ENCODE data around the gene UTS2R.
"Not testable (repeated sequence)": the region's sequence is repeated elsewhere in the genome, so short reads cannot be mapped to it uniquely, and the experiment has no call there.

The UTS2R gene

DNA sequence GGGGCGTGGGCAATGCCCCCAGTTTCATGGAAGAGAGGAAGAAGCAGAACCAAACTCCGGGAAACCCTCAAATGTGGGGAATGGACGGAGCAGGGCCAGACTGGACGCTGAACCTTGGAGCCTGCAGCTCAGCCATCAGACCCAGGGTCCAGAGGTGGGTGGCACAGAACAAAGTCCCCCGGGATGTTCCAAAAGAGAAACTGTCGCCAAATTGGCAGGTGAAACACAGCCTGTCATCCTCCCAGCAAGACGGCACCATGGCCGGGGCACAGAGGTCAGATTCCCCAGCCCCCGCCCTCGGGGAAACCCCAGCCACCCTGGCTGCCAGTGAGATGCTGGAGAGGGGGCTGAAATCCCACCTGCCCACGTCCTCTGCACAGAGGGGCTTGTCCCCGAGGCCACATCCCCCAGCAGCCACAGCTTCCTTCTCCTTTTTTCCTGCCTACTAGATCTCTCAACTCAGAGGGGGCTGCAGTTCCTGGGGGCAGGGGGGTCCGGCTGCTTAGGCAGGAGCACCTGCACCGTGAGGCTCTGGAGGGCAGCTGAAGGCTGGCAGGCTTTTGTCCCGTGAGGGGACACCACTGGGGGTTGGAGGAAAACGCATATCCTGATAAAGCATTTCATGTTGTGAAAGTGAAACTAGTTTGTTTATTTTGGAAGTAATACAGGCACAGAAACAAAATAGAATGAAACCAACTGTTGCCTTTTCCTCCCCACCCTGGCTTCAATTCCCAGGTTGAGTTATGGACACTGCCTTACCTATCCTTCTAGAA, 36.8 kb upstream of the UTS2R start:
- no peak for DNase-seq

DNA sequence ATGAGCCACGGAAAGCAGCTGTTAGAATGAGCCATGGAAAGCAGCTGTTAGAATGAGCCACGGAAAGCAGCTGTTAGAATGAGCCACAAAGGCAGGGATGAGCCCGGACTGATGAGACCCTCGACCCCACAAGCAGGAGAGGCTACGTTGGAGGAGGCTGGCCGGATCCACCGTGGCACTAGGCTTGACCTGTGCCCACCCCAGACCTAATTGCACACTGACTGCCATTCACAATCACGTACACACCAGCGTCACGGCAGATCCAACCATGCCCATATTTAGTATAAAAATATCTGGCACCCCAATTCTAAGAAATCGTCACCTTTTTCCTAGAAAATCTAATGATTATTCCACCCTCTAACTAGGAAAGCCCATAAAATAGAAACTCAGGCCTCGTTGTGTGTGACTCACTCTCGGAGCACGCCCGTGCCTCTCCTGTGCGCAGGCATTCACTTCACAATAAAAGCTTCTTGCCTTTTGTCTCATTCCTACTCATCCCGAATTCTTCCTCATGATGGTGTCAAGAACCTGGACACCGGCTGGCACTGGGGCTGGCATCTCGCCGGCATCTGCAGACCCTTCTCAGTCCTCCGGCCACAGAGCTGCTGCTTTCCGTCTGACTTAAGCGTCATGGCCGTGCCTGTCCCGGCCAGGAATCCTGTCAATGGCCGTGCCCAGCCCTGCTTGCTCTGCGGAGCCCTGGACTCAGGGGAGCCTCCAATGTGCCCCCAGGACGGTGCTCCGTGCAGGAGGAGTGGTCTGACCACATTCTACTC, 32.5 kb upstream of the UTS2R start:
- no peak for DNase-seq

DNA sequence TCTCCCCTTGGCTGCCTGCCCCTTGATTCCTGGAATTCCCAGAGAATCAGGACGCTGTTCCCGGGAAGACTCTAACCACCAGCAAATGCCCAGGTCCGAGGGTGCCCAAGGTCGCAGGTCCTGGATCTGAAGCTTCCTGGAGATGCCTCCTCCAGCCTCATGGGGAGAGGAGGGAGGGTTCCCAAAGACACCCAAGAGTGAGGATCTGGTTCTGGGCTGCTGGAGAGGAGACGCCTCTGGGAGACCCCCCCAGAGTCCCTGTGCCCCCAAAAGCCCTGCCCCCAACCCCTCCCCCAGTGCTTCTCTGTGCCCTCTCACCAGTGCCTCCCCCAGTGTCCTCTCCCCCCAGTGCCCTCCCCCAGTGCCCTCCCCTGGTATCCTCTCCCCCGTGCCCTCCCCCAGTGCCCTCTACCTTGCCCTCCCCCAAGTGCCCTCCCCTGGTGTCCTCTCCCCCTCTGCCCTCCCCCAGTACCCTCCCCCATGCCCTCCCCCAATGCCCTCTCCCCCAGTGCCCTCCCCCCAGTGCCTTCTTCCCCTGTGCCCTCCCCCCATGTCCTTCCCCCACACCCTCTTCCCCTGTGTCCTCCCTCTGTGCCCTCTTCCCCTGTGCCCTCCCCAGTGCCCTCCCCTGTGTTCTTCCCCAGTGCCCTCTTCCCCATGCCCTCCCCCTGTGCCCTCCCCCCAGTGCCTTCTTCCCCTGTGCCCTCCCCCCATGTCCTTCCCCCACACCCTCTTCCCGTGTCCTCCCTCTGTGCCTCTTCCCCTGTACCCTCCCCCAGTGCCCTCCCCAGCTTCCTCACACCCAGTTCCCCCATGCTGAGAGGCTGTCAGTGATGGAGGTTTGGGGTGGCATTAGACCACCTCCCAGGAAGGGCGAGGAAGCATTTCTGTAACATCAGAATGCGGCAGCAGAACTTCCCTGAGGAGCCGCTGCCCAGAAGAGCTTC, 31.7 kb upstream of the UTS2R start:
- no peak for DNase-seq

DNA sequence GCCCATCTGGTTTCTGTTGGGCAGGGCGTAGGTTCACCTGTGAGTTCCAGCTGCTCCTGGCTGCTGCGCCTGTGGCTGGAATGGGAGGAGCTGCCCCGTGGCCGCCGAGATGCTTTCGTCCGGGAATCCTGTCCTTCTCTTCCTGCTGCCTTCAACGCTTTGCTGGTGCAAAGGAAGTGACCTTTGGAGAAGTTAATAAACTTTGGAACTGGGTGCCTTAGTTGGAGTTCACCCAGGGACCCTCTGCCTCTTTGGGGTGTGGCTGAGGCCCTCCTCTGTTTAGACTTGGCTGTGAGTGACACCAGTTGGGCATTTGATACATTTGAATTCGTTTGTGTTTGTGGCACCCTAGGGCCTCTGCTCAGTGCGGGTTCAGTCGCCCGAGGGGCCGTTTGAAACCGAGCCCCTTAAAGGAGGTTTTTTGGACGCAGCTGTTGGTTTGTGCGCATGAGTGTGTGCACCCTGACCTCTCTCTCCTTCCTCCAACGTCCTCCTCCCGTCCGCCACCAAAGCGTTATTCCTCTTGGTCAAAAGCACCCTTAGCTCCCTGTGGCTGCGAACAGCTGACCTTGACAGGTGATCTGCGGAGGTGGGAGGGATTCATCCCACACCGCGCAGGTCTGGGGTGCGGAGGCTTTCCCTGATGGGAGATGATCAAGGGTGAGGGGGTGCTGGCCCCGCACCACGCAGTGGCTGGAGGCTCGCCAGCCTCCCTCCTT, 29.0 kb upstream of the UTS2R start:
- no peak for DNase-seq

DNA sequence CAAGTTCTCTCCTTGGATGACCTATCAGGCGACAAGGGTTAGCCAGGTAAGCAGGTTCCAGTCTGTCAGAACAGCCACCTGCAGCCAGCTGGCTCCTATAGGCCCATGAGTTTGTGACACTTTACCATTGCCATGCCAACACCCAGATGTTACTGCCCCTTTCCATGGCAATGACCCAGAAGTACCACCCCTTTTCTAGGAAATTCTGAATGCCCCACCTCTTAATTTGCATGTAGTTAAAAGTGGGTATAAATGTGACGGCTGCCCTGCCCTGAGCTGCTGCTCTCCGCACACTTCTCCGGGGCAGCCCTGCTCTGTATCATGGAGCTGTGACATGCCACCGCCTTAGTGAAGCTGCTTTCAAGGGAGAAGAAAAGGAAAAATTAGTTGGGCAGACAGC, 28.0 kb upstream of the UTS2R start:
- no peak for DNase-seq

DNA sequence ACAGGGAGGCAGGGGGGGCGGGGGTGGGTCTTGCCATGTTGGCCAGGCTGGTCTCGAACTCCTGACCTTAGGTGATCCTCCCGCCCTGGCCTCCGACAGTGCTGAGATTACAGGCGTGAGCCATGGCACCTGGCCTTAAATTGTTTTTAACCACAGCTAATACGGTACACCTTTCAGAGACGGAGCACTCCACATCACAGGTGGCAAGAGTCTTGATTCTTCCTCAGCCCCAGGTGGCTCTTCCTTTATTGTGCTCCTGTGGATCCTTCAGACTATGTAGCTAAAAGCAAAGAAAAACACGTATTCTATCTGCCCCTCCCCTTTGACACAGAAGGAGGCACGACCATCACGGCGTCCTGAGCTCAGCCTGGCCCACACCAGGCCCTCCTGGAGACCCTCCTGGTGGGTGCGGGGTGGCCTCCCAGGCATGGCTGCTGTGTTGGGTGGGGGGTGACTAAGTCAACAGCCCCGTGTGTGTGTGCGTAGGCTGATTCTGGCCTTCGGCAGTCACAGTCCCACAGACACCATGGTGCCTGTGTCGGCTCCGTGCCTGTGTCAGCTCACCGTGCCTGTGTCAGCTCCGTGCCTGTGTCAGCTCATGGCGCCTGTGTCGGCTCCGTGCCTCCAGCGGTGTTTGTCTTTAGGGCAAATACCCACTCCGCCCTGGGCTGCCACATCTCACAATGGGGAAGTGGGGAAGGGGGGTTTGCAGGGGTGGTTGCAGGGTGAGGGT, 27.2 kb upstream of the UTS2R start:
- no peak for DNase-seq

DNA sequence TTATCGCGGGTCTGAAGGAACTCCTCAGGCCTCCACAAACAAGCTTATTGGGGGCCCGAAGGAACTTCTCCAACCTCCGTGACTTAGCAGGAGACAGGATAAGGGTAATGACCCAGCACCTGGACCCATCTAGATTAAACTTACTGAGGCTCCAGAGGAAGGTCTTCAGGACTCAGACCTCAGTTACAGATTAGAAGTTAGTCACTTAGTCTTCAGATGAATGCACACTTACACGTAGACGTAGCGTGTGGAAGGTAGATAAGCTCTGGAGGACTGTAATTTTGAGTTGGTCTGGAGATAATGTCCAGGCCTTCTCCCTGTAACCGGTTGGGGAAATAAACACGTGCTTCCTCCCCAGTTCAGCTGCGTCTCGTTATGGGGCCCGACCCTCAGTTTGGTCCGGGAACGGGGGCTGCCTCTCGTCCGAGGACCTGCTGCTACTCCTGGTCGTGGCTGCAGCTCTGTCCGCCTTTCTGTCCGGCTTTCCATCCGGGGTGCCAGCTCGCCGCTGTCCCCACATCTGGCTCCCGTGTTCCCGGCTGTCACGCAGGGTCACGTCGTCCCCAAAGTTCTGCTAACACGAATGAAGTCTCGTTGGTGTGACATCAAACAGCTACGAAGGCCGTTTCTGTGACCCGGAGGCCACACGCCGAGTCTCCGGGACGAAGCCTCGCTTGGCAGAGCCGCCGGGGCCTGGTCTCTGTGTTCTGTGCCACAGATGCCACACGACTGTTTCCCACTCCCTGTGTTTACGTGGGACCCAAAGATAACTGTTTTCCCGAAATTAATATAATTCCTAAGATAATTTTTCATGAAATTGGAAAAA, 26.2 kb upstream of the UTS2R start:
- no peak for DNase-seq

DNA sequence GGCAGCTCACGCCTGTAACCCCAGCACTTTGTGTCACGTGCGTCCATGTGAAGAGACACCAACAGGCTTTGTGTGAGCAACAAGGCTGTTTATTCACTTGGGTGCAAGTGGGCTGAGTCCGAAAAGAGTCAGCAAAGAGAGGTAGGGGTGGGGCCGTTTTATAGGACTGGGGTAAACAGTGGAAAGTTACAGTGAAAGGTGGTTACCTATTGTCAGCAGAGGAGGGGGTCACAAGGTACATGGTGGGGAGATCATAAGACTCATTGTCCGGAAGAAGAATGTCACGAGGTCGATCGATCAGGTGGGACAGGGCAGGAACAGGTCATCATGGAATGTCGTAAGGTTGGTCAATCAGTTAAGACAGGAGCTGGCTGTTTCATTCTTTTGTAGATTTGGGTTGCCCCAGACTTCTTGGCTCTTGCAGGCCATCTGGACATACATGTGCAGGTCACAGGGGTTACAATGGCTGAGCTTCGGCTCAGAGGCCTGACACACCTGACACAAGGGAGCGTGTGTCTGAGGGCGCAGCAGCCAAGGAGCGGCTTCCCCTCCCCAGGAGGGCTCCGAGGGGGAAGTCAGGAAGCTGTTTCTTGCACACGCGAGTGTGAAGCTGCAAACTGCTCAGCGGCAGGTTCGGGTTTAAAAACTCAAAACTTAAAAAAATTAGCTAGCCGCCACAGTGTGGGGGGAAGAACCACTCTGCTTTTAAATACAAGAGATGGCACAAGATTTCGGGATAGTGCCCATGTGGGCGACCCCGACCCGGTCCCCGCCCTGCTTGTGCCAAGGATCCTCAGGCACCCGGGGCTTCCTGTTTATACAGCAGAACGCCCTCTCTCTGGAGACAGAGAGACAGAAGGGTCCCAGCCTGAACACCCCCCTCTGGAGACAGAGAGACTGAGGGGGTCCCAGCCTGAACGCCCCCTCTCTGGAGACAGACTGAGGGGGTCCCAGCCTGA, 24.9 kb upstream of the UTS2R start:
- no peak for DNase-seq

DNA sequence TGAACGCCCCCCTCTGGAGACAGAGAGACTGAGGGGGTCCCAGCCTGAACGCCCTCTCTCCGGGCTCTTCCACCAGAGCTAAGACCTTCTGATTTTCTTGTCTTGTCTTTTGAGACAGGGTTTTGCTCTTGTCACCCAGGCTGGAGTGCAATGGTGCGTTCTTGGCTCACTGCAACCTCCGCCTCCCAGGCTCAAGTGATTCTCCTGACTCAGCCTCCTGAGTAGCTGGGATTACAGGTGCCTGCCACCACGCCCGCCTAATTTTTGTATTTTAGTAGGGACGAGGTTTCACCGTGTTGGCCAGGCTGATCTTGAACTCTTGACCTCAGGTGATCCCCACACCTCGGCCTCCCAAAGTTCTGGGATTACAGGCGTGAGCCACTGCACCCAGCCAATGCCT, 23.6 kb upstream of the UTS2R start:
- DNase-seq, result not testable (repeated sequence)

DNA sequence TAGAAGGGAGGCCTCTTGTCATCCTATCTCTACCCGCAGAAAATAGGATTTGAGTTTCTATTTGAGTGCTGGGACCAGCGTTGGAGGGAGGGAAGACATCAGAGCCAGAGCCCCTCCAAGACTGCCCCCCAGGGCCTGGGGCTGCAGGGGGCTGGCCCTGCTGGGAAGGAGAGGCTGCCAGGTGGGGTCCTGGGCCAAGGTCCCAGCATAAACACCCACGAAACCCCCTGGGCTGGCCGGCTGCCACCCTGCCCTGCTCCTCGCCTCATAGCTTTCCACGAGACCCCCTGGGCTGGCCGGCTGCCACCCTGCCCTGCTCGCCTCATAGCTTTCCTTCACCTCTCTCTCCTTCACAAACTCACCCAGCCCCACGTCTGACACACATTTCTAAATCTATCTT, 23.1 kb upstream of the UTS2R start:
- DNase-seq, result no peak

DNA sequence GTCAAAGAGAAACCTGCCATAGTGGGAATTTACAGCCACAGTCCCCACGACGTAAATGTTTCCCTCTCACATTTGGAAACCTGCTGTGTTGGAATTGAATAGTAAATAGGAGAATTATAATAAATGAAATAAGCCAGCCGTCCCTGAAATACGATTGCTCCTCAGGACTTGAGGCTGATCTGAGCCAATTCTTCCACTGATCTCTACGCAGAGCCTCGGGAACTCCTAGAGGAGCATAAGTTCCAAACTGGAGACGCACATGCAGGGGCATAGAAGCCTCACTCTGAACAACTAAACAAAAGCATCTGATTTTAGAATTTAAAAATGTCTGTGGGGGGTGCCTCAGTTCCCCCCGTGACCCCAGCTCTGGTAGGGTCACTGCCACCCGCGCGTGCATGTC, 22.7 kb upstream of the UTS2R start:
- no peak for DNase-seq

DNA sequence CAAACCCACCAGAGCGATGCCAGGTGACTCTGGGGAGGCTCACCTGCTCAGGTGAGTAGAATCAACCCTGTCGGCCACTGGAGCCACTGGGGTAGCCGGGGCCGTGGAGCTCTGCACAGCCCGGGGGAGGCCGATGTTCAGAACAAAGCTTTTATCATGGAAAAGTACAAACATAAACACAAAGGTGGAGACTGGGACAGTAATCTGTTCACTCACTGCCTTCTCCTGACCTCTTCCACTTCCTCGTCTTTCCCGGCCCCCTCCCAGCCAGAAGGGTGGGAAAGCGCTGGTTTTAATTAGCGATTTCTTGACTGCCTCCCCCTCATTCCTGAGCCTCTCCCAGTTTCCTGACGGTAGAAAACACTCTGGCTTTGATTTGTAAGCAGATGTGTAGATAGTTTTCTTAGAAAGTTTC, 22.3 kb upstream of the UTS2R start:
- no peak for DNase-seq

DNA sequence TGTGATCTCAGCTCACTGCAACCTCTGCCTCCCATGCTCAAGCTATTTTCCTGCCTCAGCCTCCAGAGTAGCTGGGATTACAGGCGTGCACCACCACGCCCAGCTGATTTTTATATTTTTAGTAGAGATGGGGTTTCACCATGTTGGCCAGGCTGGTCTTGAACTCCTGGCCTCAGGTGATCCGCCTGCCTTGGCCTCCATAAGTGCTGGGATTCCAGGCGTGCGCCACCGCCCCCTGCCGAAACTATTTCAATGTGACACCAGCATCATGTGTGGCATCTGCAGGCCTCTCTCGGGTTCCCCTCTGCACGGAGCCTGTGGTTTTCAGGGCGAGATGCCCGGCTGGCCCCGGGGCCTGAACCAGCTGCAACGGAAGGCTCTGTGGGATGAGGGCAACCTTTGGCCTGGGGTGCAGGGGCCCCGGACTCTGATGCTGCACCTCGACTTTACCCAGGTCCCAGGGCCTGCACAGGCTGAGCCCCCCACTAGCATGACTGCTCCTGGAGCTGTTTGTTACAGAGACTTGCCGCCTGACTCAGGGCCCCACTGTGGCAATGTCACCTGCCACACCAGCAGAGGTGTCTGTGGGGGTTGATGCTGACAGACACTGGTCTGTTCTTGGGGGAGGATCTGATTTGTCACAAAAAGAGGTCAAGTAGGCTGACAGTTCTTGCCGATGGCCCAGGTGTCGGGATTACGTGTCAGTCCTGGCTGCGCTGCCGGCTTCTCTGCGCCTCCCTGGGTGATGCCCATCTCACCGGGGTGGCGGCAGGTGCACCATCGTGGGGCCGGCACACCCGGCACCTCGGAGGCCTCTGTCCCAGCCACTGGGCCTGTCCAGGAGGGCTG, 21.2 kb upstream of the UTS2R start:
- no peak for DNase-seq

DNA sequence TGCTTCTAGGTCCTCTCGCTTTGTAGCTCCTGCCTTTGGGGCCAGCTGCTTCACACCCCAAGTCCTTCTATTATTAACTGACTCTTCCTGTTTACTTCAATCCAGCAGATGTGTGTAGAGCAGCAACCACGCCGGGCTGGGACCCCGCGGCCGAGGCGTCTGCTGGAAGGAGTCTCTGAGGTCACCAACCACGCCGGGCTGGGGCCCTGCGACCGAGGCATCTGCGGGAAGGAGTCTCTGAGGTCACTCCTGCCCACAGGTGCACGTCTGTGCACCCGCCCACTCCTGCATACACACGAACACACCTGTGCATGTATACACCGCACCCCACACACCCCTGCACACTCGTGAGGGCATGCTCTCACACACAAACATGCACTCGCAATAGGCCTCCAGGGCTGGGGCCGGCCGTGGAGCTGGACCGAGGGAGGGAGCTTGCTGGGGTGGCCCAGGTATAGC, 20.3 kb upstream of the UTS2R start:
- DNase-seq, result no peak

DNA sequence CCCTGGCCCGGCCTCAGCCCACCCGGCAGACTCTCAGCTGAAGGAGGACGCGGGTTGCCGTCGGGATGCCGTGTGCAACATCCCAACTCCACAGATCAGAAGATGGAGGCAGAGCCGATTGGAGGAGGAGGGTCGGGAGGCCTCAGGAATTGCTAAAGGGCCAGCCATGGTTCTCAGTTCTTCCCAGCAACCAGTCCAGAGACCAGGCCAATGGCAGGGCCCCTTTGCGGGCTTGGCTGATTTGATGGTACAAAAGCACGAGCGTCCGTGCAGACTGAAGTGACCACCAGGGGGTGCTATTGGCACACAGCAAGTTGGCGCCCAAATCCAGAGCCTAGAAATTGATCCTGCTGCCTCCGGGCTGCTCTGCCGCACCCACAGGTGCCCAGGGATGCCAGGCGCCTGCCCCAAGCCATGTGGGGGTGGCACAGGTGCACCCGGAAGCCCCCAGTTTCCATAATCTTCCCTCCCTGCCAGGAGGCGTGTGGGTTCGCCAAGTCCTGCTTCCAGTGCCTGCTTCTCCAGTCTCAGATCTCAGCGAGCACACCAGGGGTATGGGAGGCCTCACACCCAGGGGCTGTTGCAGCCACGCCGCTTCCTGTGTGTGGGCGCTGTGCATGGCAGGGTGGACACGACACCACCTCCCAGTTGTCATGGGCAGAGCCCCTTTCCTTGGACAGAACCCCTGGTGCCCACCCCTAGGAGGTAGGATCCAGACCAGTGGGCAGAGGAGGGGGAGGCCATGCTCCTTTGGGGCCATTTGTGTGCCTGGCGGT, 19.7 kb upstream of the UTS2R start:
- DNase-seq, result peak; percentile 65 to 72 (median 70)

DNA sequence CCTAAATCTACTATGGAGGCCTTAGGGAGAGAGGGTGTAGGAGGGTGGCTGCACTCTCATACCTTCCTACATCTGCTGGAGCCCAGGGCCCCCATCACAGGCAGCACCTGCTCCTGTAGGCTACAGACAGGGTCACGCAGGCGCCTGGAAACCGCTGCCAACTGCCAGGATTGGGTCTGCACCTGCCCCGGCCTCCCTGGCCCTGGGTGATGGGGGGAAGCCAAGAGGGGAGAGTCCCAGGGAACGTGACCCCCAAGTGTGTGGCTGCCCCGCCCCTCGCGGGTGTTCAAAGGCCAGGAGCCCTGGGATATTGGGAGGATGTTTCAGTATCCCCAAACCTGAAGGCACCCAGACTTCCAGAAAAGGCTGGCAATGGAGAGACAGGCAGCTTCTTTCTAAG, 18.1 kb upstream of the UTS2R start:
- no peak for DNase-seq

DNA sequence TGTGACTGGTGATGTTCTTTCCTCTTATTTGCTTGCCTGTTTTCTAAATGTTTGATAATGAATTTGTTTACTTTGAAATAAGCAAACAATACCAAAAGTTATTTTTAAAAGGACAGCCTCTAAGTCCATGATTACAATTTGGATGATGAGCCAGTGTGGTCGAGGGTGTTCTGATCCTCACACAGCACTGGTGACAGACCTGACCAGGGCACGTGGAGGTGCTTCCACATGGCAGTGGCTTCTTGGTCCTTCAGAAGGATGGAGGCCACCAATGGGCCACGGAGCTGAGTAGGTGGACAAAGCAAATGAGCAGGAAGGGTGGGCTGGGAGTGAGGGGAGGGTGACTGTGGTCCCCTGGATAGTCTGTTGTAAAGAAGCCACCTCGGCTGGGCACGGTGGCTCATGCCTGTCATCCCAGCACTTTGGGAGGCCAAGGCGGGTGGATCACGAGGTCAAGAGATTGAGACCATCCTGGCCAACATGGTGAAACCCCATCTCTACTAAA, 16.7 kb upstream of the UTS2R start:
- no peak for DNase-seq

All from activated naive CD4-positive, alpha-beta T cell (primary cell).